HG02973 (cell line): ENCODE results near the gene ANKFY1.

Source experiments
- ATAC-seq: cut with Tn5 transposase; IDR thresholded peaks from one replicate; pipeline ENCODE4 v1.9.1; 2021; ENCODE audit warnings: moderate library complexity; ENCODE audit not compliant: unreplicated experiment

Gene ANKFY1

GRCh38 chr17:4127555-4127954 is 136.2 kb downstream of the ANKFY1 start:
- ATAC-seq: no peak

GRCh38 chr17:4125552-4125951 is 138.2 kb downstream of the ANKFY1 start:
- ATAC-seq: no peak

GRCh38 chr17:4124999-4125398 is 138.8 kb downstream of the ANKFY1 start:
- no peak for ATAC-seq

DNA sequence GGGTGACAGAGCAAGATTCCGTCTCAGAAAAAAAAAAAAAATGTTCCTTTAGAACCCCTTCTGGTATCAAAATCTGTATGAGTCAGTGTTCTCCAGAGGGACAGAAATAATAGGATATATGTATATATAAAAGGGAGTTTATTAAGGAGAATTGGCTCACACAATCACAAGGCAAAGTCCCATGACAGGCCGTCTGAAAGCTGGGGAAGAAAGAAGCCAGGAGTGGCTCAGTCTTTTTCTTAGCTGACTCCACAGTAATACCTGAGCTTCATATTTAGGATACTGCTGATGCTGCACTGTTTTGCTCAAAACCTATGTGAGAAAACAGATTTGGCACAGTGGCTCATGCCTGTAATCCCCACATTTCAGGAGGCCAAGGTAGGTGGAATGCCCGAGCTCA is 143.4 kb downstream of the ANKFY1 start:
- ATAC-seq: no peak

GRCh38 chr17:4119299-4119698 is 144.5 kb downstream of the ANKFY1 start:
- no peak for ATAC-seq

DNA sequence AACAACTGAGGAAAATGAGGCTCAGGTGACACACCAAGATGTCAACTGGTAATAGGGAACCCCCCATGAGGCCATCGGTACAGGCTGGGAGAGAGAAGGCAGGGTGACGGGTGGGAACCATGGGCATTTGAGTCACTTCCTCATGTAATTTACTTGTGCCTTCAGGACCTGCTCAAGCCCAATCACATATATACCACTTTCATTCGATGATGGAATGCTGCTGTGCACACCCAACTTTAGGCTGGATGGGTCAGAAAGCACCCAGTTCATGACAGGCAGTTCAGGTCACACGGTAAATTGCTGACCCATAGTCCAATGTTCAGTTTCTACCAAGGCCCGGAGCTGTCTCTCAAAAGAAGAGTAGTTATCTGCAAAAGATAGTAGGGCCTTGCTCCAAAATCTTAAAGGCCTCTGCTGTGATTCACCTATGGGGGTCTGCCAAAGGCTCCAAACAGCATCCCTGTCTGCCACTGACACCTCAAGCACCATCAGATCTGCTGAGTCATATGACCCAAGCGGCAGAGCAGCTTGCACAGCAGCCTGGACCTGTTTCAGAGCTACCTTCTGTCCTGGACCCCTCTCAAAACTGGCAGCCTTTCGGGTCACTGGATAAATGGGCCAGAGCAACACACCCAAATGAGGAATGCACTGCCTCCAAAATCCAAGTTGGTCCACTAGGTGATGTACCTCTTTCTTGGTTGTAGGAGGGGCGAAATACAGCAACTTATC is 145.6 kb downstream of the ANKFY1 start:
- ATAC-seq: no peak

DNA sequence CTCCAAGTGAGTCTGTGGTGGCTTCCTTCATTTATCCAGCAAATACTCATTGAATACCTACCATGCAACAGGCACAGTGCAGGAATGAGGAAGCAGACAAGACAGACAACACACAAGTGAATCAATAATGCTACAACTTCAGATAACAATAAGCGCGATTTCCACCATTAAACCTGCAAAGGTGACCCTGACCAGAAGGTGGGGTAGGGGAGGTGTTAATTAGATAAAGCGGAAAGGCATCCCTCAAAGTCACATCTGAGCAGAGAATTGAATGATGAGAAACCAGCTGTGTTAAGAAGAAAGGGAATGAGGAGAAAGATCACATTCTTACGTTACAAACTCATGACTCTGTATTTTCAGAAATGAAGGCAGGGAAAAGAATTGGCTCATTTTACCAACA is 147.3 kb downstream of the ANKFY1 start:
- ATAC-seq: no peak
